Smooth muscle cell of the coronary artery (primary cell): ENCODE data around the gene HHIP. TPM values are rescaled to one million over a fixed set of nuclear protein-coding genes. Genes with fewer than 3 reads are reported as not detected.

ENCODE experiments used
- total RNA-seq: library from RNA; depleted of rRNA; stranded (reverse); fragments of >200 nt; gene quantifications from 2 replicates; pipeline ENCODE4 v1.2.3, GENCODE V29; 2014; ENCODE audit warnings: low replicate concordance

HHIP gene
- 1.1 and 199 TPM in 2 replicates for total RNA-seq

GRCh38 chr4:144645631-144646522, at the start of gene HHIP:
HHIP (plus strand) TSS chr4:144646156; CDS start chr4:144646676, 520 bp downstream.

